HepG2 (cell line): ENCODE data around the gene VCAN. TPM values are rescaled to one million over a fixed set of nuclear protein-coding genes. Genes with fewer than 3 reads are reported as not detected.

ENCODE experiments used
- DR1 ChIP-seq: sonication (generic); formaldehyde crosslinking; IDR thresholded peaks from 2 replicates; pipeline ENCODE4 v1.8.0; 2021; ENCODE audit warnings: mild to moderate bottlenecking, missing genetic modification reagents, inconsistent platforms
- ESRRA ChIP-seq: sonication (generic); formaldehyde crosslinking; IDR thresholded peaks from 2 replicates; pipeline ENCODE4 v1.5.1; 2020; ENCODE audit warnings: mild to moderate bottlenecking, low read depth, missing genetic modification reagents
- MIXL1 ChIP-seq: IDR thresholded peaks from 2 replicates; pipeline ENCODE4 v1.6.1; 2016
- MXD4 ChIP-seq: IDR thresholded peaks from 2 replicates; pipeline ENCODE4 v1.6.1; 2016; ENCODE audit warnings: mild to moderate bottlenecking, missing biosample characterization, missing genetic modification reagents
- NCOA2 ChIP-seq: sonication (generic); formaldehyde crosslinking; IDR thresholded peaks from 2 replicates; pipeline ENCODE4 v1.8.0; 2022; ENCODE audit warnings: inconsistent platforms
- NFE2L2 ChIP-seq: fragments of 150-350 bp; IDR thresholded peaks from 2 replicates; pipeline ENCODE4 v1.6.1; 2014; ENCODE audit warnings: low read length
- NFIC ChIP-seq: IDR thresholded peaks from 2 replicates; pipeline ENCODE4 v1.6.1; 2012; ENCODE audit warnings: mild to moderate bottlenecking, low read length, inconsistent platforms
- NKX3-1 ChIP-seq: sonication (generic); formaldehyde crosslinking; IDR thresholded peaks from 2 replicates; pipeline ENCODE4 v1.5.0; 2020; ENCODE audit warnings: missing genetic modification reagents
- RBFOX2 ChIP-seq: fragments of 200-400 bp; formaldehyde crosslinking; IDR thresholded peaks from 2 replicates; pipeline ENCODE4 v1.6.1; 2017; ENCODE audit warnings: low read depth, mild to moderate bottlenecking, low read length
- RXRB ChIP-seq: IDR thresholded peaks from 2 replicates; pipeline ENCODE4 v1.6.1; 2016; ENCODE audit warnings: borderline replicate concordance, missing genetic modification reagents, missing compliant biosample characterization
- SMAD3 ChIP-seq: sonication (generic); formaldehyde crosslinking; IDR thresholded peaks from 2 replicates; pipeline ENCODE4 v1.4.0; 2020; ENCODE audit warnings: missing genetic modification reagents
- SNAPC2 ChIP-seq: sonication (generic); formaldehyde crosslinking; IDR thresholded peaks from 2 replicates; pipeline ENCODE4 v1.8.1; 2022; ENCODE audit warnings: mild to moderate bottlenecking, missing genetic modification reagents
- SOX5 ChIP-seq: IDR thresholded peaks from 2 replicates; pipeline ENCODE4 v1.6.1; 2016; ENCODE audit warnings: borderline replicate concordance
- ZBTB20 ChIP-seq: sonication (generic); formaldehyde crosslinking; IDR thresholded peaks from 2 replicates; pipeline ENCODE4 v1.8.1; 2023; ENCODE audit warnings: missing genetic modification reagents, low read depth, mild to moderate bottlenecking, borderline replicate concordance
- ZMYM3 ChIP-seq: sonication (generic); formaldehyde crosslinking; IDR thresholded peaks from 2 replicates; pipeline ENCODE4 v1.5.1; 2020; ENCODE audit warnings: mild to moderate bottlenecking, missing genetic modification reagents
- ZNF17 ChIP-seq: sonication (generic); formaldehyde crosslinking; IDR thresholded peaks from 2 replicates; pipeline ENCODE4 v1.5.0; 2020; ENCODE audit warnings: mild to moderate bottlenecking, missing genetic modification reagents
- ZNF256 ChIP-seq: sonication (generic); formaldehyde crosslinking; conservative IDR thresholded peaks from 2 replicates; pipeline ENCODE4 v1.4.0; 2020; ENCODE audit warnings: missing genetic modification reagents
- ZNF260 ChIP-seq: sonication (generic); formaldehyde crosslinking; IDR thresholded peaks from 2 replicates; pipeline ENCODE4 v1.4.0; 2020; ENCODE audit warnings: missing genetic modification reagents, low read depth, mild to moderate bottlenecking, borderline replicate concordance
- ZNF567 ChIP-seq: sonication (generic); formaldehyde crosslinking; IDR thresholded peaks from 2 replicates; pipeline ENCODE4 v1.8.1; 2023; ENCODE audit warnings: mild to moderate bottlenecking, missing genetic modification reagents, borderline replicate concordance
- ZNF607 ChIP-seq: sonication (generic); formaldehyde crosslinking; IDR thresholded peaks from 2 replicates; pipeline ENCODE4 v1.5.1; 2020; ENCODE audit warnings: missing genetic modification reagents, mild to moderate bottlenecking, borderline replicate concordance
- ZNF670 ChIP-seq: sonication (generic); formaldehyde crosslinking; IDR thresholded peaks from 2 replicates; pipeline ENCODE4 v1.8.0; 2022; ENCODE audit warnings: mild to moderate bottlenecking, missing genetic modification reagents, borderline replicate concordance
- ZNF747 ChIP-seq: sonication (generic); formaldehyde crosslinking; IDR thresholded peaks from 2 replicates; pipeline ENCODE4 v1.8.1; 2023; ENCODE audit warnings: missing genetic modification reagents, mild to moderate bottlenecking, borderline replicate concordance
- ZNF773 ChIP-seq: sonication (generic); formaldehyde crosslinking; IDR thresholded peaks from 2 replicates; pipeline ENCODE4 v1.4.0; 2020; ENCODE audit warnings: missing genetic modification reagents, borderline replicate concordance
- ZSCAN9 ChIP-seq: IDR thresholded peaks from 2 replicates; pipeline ENCODE4 v1.6.1; 2016; ENCODE audit warnings: borderline replicate concordance
- polyA plus RNA-seq, 8 experiments: library from polyadenylated mRNA; depleted of rRNA in 3 of 8; stranded (reverse) in 7 of 8; unstranded in 1 of 8; fragments of >200 nt; fragmentation: Illumina TruSeq in 4 of 8; extraction: Trizol in 4 of 8; gene quantifications; 2 replicates each; pipeline versions ENCODE4 v1.2.1 to v1.2.3, GENCODE V29; 2011 to 2016; ENCODE audit warnings: low read depth in 4 of 8, missing spikeins in 1 of 8, mixed read lengths in 1 of 8; ENCODE audit not compliant: insufficient read depth in 1 of 8
- total RNA-seq, 5 experiments: library from RNA; depleted of rRNA; stranded (reverse); fragments of >200 nt; fragmentation: Illumina TruSeq; extraction: Trizol; gene quantifications; 2 replicates each; pipeline ENCODE4 v1.2.3, GENCODE V29; 2016; ENCODE audit warnings: low read depth in 1 of 5
- TF ChIP-seq, protein P1 (sequence below): sonication (generic); formaldehyde crosslinking; IDR thresholded peaks from 2 replicates; pipeline ENCODE4 v1.8.1; 2023; ENCODE audit warnings: missing genetic modification reagents, inconsistent platforms, borderline replicate concordance
- TF ChIP-seq, protein P2 (sequence below): sonication (generic); formaldehyde crosslinking; IDR thresholded peaks from 2 replicates; pipeline ENCODE4 v1.4.0; 2020; ENCODE audit warnings: missing genetic modification reagents
- TF ChIP-seq, protein P3 (sequence below): IDR thresholded peaks from 2 replicates; pipeline ENCODE4 v1.6.1; 2016; ENCODE audit warnings: low read depth, control low read depth
- TF ChIP-seq, protein P4 (sequence below): IDR thresholded peaks from 2 replicates; pipeline ENCODE4 v1.6.1; 2012; ENCODE audit warnings: low read depth, low read length, improper control_type of control experiment

Gene VCAN
- total and polyA plus RNA-seq, 2 of the 13 experiments (the other 11 are each of a cell fraction or from before 2014, with no cell fraction given): 1.2 to 3.5 TPM

DNA sequence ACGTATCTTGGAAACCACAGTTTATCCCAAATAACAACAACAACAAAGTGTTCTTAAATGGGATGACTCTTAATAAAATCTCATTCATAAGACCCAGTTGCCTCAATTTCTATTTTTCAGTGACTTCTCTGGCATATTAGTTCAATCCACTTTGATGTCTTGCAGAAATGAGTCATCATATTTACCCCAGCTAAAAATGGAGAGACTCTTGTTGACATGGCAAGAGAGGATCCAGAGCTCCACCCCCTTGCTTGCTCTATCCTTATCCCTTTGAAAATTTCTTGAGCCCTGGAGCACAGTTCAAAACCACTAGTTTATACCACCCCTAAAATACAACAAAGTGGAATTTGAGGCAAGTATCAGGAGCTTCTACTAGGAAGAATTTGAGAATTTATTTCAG, 20.8 kb downstream of the VCAN start (continued):
- TF ChIP-seq ZSCAN9 (CRISPR knock-in tag): no peak
- TF ChIP-seq ZNF747 (CRISPR knock-in tag): no peak
- TF ChIP-seq ZNF256 (CRISPR knock-in tag): no peak
- TF ChIP-seq MIXL1: no peak
- TF ChIP-seq SNAPC2: no peak
- TF ChIP-seq SMAD3: no peak
- TF ChIP-seq ZMYM3 (CRISPR knock-in tag): no peak
- no peak for TF ChIP-seq ZNF773 (CRISPR knock-in tag)
- TF ChIP-seq NFIC: no peak; the same call in 1 of the 2 replicates
- no peak for TF ChIP-seq ZBTB20 (CRISPR knock-in tag)
- no peak for TF ChIP-seq ZNF607 (CRISPR knock-in tag)
- peak; percentile 56 for TF ChIP-seq NFE2L2
- TF ChIP-seq, protein P1, sequence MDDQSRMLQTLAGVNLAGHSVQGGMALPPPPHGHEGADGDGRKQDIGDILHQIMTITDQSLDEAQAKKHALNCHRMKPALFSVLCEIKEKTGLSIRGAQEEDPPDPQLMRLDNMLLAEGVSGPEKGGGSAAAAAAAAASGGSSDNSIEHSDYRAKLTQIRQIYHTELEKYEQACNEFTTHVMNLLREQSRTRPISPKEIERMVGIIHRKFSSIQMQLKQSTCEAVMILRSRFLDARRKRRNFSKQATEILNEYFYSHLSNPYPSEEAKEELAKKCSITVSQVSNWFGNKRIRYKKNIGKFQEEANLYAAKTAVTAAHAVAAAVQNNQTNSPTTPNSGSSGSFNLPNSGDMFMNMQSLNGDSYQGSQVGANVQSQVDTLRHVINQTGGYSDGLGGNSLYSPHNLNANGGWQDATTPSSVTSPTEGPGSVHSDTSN (CRISPR knock-in tag): no peak
- TF ChIP-seq ZNF17 (CRISPR knock-in tag): no peak
- no peak for TF ChIP-seq DR1 (CRISPR knock-in tag)
- TF ChIP-seq RBFOX2: no peak
- no peak for TF ChIP-seq NKX3-1
- TF ChIP-seq, protein P2, sequence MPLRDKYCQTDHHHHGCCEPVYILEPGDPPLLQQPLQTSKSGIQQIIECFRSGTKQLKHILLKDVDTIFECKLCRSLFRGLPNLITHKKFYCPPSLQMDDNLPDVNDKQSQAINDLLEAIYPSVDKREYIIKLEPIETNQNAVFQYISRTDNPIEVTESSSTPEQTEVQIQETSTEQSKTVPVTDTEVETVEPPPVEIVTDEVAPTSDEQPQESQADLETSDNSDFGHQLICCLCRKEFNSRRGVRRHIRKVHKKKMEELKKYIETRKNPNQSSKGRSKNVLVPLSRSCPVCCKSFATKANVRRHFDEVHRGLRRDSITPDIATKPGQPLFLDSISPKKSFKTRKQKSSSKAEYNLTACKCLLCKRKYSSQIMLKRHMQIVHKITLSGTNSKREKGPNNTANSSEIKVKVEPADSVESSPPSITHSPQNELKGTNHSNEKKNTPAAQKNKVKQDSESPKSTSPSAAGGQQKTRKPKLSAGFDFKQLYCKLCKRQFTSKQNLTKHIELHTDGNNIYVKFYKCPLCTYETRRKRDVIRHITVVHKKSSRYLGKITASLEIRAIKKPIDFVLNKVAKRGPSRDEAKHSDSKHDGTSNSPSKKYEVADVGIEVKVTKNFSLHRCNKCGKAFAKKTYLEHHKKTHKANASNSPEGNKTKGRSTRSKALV (CRISPR knock-in tag): no peak
- TF ChIP-seq, protein P3, sequence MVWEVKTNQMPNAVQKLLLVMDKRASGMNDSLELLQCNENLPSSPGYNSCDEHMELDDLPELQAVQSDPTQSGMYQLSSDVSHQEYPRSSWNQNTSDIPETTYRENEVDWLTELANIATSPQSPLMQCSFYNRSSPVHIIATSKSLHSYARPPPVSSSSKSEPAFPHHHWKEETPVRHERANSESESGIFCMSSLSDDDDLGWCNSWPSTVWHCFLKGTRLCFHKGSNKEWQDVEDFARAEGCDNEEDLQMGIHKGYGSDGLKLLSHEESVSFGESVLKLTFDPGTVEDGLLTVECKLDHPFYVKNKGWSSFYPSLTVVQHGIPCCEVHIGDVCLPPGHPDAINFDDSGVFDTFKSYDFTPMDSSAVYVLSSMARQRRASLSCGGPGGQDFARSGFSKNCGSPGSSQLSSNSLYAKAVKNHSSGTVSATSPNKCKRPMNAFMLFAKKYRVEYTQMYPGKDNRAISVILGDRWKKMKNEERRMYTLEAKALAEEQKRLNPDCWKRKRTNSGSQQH (CRISPR knock-in tag): no peak
- no peak for TF ChIP-seq MXD4 (CRISPR knock-in tag)
- no peak for TF ChIP-seq RXRB
- no peak for TF ChIP-seq ZNF567 (CRISPR knock-in tag)
- TF ChIP-seq, protein P4, sequence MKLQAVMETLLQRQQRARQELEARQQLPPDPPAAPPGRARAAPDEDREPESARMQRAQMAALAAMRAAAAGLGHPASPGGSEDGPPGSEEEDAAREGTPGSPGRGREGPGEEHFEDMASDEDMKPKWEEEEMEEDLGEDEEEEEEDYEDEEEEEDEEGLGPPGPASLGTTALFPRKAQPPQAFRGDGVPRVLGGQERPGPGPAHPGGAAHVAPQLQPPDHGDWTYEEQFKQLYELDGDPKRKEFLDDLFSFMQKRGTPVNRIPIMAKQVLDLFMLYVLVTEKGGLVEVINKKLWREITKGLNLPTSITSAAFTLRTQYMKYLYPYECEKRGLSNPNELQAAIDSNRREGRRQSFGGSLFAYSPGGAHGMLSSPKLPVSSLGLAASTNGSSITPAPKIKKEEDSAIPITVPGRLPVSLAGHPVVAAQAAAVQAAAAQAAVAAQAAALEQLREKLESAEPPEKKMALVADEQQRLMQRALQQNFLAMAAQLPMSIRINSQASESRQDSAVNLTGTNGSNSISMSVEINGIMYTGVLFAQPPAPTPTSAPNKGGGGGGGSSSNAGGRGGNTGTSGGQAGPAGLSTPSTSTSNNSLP: peak; percentile 25; the same call in 1 of the 2 replicates
- TF ChIP-seq ZNF670: no peak
- TF ChIP-seq SOX5 (CRISPR knock-in tag): 0 out of 2 replicates have a peak, but pooled peaks have one; percentile 12
- no peak for TF ChIP-seq ESRRA (CRISPR knock-in tag)
- TF ChIP-seq ZNF260 (CRISPR knock-in tag): no peak
- peak; percentile 23; the same call in 1 of the 2 replicates for TF ChIP-seq NCOA2 (CRISPR knock-in tag)
